ENCODE results near the gene BRDT. TPM values are rescaled to one million over a fixed set of nuclear protein-coding genes. Genes with fewer than 3 reads are reported as not detected.

Gene BRDT
- total and polyA plus RNA-seq, 12 donors = not detected

- Histone ChIP-seq H3K36me3 (replicated peaks in 1 of 2) (no peaks in the 10 kb centered on the region), H3K27me3 (no peaks in the 10 kb centered on the region), H3K4me1 (replicated peaks in 1 of 2) (no peaks in the 10 kb centered on the region), H3K4me3 (no peak overlapping the region), H3K27ac (no peak overlapping the region), H3K9me3 (replicated peaks in 1 of 3) (no peaks in the 10 kb centered on the region)
- no peak for DNase-seq
- WGBS, 4 donors = 83 to 88% (median 84%) methylated on average over 5 of the region's 5 CpGs
- intact Hi-C loops (cut with DNase I) = no loop called here
- TF ChIP-seq POLR2A (IDR thresholded peaks at IDR 0.05) = no peak
- TF ChIP-seq, protein P1, sequence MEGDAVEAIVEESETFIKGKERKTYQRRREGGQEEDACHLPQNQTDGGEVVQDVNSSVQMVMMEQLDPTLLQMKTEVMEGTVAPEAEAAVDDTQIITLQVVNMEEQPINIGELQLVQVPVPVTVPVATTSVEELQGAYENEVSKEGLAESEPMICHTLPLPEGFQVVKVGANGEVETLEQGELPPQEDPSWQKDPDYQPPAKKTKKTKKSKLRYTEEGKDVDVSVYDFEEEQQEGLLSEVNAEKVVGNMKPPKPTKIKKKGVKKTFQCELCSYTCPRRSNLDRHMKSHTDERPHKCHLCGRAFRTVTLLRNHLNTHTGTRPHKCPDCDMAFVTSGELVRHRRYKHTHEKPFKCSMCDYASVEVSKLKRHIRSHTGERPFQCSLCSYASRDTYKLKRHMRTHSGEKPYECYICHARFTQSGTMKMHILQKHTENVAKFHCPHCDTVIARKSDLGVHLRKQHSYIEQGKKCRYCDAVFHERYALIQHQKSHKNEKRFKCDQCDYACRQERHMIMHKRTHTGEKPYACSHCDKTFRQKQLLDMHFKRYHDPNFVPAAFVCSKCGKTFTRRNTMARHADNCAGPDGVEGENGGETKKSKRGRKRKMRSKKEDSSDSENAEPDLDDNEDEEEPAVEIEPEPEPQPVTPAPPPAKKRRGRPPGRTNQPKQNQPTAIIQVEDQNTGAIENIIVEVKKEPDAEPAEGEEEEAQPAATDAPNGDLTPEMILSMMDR (IDR thresholded peaks at IDR 0.05) = no peak
Observed at GRCh38 chr1:92043621-92044020, 94.4 kb downstream of the BRDT start.

DNA sequence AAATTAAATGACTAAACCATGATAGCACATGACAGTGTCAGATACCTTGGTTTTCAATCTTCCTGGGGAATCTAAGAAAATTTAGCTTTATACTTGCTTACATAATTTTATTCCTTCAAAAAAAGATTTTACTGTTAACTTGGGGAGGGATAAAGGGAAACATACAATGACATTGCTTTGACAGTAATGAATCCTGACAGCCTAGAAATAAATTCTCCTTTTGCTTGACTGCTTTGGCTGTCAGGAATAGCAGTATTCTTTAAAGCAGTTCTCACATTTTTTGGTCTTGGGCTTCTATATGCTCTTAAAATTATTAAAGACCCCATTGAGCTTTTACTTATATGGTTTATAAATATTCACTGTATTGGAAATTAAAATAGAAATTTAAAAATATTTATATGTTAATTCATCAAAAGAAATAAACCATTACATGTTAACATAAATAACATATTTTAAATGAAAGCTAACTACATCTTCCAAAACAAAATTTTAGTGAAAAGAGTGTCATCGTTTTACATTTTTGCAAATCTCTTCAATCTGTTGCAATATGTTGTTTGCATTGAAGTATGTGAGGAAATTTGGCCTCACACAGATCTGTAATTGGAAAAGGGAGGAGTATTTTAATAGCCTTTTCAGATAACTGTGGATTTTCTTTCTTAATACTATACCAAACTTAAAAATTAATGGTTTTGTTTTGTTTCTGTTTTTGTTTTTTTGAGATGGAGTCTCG is 96.7 kb downstream of the BRDT start:
- Histone ChIP-seq H3K9me3 (replicated peaks in 1 of 3) (no peaks in the 10 kb centered on the region), H3K27ac (no peak overlapping the region), H3K36me3 (replicated peaks in 1 of 2) (no peaks in the 10 kb centered on the region), H3K4me1 (replicated peaks in 1 of 2) (no peaks in the 10 kb centered on the region), H3K27me3 (no peaks in the 10 kb centered on the region), H3K4me3 (no peak overlapping the region)
- intact Hi-C loops (cut with DNase I) = no loop called here
- DNase-seq = no peak
- WGBS, 4 donors = 79 to 91% (median 84%) methylated on average over 2 of the region's 2 CpGs
- TF ChIP-seq, protein P1 (IDR thresholded peaks at IDR 0.05) = no peak
- TF ChIP-seq POLR2A (IDR thresholded peaks at IDR 0.05) = no peak

GRCh38 chr1:92051948-92052347 is 102.7 kb downstream of the BRDT start:
- Histone ChIP-seq H3K4me1 (replicated peaks in 1 of 2) (no peaks in the 10 kb centered on the region), H3K27me3 (no peaks in the 10 kb centered on the region), H3K36me3 (replicated peaks in 1 of 2) (no peaks in the 10 kb centered on the region), H3K4me3 (no peak overlapping the region), H3K27ac (no peak overlapping the region), H3K9me3 (replicated peaks in 1 of 3) (no peaks in the 10 kb centered on the region)
- DNase-seq = no peak
- no peak for TF ChIP-seq POLR2A (IDR thresholded peaks at IDR 0.05)
- TF ChIP-seq, protein P1 (IDR thresholded peaks at IDR 0.05) = no peak
- intact Hi-C loops (cut with DNase I) = no loop called here

Other genes starting within 250 kb of the BRDT start
- 100 to 1,000 TPM in 8 of 9 donors, 10 to 100 TPM in 1; 95.5 to 340 (median 159) TPM for gene TGFBR3, start 63.2 kb upstream of the BRDT start, total RNA-seq
- 100 to 1,000 TPM in 1 of 3 donors, 10 to 100 TPM in 2; 13.9 to 141 (median 19.0) TPM for gene TGFBR3, start 63.2 kb upstream of the BRDT start, polyA plus RNA-seq
- gene EPHX4, start 80.6 kb downstream of the BRDT start, total RNA-seq = 1 to 10 TPM in 1 of 9 donors, under 1 TPM in 5, not detected in 3; 0.39 to 1.6 (median 0.51) TPM
- 1 to 10 TPM in 1 of 3 donors, under 1 TPM in 2; 0.17 to 1.2 (median 0.64) TPM for gene EPHX4, start 80.6 kb downstream of the BRDT start, polyA plus RNA-seq
- gene SETSIP, start 126.0 kb downstream of the BRDT start, total RNA-seq = not detected
- not detected for gene SETSIP, start 126.0 kb downstream of the BRDT start, polyA plus RNA-seq
- 10 to 100 TPM in 3 of 9 donors, 1 to 10 TPM in 6; 4.6 to 14.1 (median 9.7) TPM for gene BTBD8, start 130.9 kb downstream of the BRDT start, total RNA-seq
- gene BTBD8, start 130.9 kb downstream of the BRDT start, polyA plus RNA-seq = 1 to 10 TPM; 3.5 to 9.5 (median 5.6) TPM